ENCODE data around the gene KCNQ1.

Gene KCNQ1

DNA sequence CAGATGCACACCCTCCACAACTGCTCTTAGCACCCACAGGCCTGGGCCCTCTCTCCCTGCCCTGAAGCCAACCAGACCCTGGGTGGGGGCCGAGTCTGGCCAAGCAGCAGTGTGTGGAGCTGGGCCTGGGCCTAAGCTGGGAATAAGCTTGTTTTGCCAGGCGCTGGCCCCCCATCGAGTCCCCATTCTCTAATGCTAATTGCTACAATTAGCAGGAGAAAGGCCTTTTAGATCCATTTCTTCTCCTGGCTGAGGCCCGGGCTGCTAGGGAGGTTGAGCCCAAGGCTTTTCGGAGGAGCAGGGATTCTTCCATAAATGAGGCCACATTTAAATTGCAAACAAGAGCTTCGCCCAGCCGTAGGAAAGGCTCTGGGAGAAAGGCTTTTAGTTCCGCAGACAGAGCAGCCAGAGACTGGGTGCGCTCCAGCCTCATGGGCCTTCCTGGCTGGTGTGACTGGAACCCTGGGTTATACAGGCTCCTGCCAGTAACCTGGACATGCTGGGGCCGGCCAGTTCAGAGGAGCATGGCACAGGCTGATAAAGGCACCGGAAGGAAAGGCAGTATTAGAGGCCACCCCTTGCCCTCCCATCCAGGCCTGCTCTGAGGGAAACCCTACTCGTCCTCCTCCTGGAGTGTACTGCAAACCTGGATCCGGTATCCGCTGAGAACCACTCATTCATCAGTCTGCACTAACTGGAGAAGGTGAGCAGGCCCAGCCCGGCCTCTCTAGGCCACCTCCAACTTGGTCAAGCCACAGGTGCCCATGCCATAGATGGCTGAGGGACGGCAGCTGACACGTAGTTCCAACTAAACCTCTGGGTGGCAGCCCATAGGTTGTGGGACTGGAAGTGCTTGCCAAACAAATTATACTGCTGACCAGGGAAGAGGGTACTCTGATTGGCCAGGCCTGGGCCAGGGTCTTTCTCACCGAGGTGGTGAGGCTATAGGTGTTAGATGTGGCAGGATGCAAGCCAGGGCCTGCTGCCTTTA, 248.8 kb downstream of the KCNQ1 start:
- no peak for DNase-seq

GRCh38 chr11:2694495-2694894, 249.7 kb downstream of the KCNQ1 start:
- no peak for DNase-seq

DNA sequence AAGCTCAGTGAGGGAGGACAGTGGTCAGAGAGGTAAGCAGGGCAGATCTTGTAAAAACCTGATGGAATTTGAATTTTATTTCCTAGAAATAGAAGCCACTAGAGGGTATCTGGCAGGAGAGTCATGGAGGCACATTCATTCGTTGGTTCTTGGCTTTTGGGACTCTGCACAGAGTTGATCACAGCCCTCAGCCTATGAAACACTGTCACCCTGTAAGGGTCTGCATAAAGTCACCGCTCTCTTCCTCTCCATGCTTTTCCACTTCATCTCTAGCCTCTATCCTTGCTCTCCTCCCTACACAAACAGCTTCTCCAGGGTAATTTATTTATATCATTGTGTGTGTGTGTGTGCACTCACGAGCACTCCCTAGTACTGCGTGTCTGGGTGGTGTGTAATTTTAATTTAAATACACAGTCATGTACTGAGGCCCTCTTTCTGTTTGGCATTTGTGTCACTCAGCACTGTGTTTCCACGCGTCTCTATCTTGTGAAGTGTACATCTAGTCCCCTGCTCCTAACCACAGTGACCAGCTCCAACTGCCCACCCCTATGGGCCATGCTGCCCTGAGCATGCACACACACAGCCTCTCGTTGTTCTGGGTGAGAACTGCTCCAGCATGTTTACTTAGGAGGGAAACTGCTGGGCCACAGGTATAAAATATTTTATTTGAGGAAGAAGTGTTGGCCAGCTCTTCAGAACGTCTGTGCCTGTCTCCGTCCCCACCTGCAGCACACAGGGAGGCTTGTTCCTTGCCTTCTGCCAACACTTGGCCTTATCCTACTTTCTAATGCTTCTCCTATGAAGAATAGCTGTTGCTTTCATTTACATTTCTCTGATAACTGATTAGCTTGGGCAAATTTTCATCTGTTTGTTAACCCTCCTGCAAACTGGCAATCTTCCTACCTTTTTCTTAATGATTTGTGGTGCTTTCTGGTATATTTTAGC, 250.5 kb downstream of the KCNQ1 start:
- DNase-seq, result no peak

GRCh38 chr11:2696455-2696854, 251.6 kb downstream of the KCNQ1 start:
- DNase-seq, result no peak

GRCh38 chr11:2697866-2698265, 253.1 kb downstream of the KCNQ1 start:
- no peak for DNase-seq

GRCh38 chr11:2698386-2699184, 253.8 kb downstream of the KCNQ1 start:
- DNase-seq, result no peak

GRCh38 chr11:2699185-2699530, 254.3 kb downstream of the KCNQ1 start:
- DNase-seq, result no peak

GRCh38 chr11:2699531-2700414, 255.0 kb downstream of the KCNQ1 start, which contains the start of gene KCNQ1OT1:
TSS of gene KCNQ1OT1 (minus strand) at chr11:2699994.
- peak; percentile 95 for DNase-seq

- DNase-seq, result peak; percentile 40
These were observed 255.8 kb downstream of the KCNQ1 start for GRCh38 chr11:2700415-2701211.

DNA sequence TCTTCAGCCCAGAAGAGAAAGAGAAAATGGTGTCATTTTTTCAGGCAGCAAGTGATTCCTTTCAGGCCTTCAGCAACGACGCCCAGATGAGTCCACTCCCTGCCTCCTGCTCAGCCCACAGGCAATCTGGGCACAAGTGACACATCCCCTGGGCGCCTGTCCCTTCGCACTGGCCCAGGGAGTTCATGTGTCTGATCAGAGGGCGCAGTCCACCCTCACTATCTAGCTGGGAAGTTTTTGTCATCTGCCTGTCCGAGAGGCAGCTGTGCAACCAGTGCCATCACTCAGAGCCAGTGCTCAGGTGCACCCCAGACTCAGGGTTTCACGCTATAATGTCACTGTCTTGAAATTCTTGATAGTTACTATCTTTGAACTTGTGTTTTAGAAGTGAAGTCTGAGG, 256.4 kb downstream of the KCNQ1 start:
- no peak for DNase-seq

DNA sequence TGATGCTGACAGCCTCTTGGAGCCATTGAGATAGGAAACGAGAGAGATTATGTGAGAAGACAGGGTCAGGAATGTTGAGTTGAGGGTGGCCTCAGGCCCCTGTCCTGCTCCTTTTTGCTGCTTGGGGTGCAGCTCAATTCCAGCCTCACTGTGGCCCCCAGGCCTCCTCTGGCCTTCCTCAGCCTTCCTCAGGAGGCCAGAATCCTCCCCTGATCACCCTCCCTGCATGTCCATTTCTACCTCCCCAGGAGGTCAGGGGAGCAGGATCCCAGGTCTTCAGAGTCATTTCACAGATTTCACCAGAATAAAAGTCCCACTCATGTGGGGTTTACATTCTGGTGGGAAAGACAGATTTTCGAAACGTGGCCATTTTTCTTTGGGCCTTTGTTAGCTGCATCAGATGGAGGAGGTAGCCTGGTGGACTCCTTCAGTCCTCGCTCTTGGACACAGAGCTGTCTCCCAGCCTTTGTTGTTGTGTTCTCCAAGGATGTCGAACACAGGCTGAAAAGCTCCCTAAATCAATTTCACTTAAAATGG, 257.2 kb downstream of the KCNQ1 start:
- DNase-seq, result no peak

DNA sequence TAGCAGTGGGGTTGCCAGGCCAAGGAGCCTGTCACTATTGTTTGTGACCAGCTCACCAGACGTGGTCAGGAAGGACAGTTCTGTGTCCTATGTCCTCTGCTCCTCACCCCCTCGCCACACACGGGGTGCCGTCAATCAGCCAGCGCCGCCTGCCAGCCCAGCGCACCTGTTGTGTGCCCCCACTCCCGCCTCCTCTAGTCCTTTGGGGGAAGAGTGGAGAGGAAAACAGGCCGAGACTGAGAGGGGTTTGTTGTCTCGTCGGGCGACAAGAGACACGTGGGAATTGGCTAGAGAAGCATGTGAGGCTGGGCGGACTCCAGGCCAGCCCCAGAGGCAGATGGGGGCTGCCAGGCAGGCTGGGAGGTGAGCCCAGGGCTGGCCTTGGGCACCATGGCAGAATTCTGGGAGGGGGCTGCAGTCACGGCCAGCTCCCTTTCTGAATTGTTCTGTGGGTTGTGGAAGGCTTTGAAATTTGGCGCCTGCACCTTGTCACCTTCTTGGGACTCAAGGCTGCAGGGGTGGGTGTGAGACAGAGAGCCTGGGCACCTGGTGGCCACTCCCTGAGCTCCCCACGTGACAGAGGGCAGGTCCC, 258.1 kb downstream of the KCNQ1 start:
- no peak for DNase-seq

GRCh38 chr11:2703363-2704141, 258.7 kb downstream of the KCNQ1 start:
- DNase-seq, result peak; percentile 63

DNA sequence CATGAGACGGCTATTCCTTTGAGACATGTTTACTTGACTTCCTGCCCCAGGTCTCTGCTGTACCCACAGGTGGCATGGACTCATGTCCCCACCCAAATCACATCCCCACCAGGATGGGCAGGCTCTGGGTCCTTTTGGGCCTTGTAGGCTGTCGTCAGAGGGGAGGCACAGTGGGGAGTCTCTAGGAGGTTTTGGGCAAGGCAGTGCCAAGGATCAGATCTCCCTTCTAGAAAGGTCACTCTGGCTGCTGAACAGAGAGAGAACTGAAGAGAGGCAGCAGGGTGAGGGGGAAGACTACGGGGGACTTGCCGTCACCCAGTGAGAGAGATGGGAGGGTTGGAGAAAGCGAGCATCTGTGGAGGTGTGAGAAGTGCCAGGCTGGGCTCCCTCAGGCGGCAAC, 259.5 kb downstream of the KCNQ1 start:
- no peak for DNase-seq

DNA sequence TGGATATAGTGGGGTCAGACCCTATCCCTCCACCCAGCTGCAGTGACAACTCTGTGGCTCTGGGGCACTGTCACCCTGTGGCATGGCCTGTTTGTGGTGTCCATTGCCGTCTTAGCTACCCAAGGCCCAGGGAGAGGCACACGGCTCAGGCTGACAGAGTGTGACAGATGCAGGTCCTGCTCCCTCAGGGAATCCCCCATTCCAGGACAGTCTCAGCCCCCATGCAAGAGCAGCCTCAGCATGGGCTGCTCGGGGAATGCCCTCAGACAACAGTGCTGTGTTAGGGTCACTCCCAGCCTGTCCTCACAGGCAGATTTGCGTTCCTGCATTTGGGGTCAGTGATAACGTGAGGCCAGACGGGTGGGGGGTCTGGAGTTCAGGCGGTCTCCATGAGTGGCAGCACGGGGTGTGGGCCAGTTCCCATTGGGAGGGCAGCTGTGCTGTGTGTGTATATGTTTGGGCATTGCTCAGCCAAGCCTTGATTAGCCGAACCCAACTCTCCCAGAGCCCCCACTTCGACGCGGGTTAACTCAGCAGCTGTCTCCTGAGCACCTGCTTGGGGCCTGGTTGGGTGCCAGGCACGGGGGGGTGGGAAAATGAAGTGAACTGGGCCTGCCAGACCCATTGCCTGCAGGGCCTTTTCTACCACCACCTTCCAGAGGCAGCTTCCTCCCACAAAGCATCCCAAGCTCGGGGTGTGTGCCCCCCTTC, 260.2 kb downstream of the KCNQ1 start:
- no peak for DNase-seq

GRCh38 chr11:2706321-2706720, 261.5 kb downstream of the KCNQ1 start:
- no peak for DNase-seq

- DNase-seq, result no peak
These were observed 262.9 kb downstream of the KCNQ1 start for GRCh38 chr11:2707736-2708135.

- no peak for DNase-seq
These were observed 263.4 kb downstream of the KCNQ1 start for GRCh38 chr11:2708151-2708581.

All from fibroblast of skin of right biceps (primary cell).